ENCODE data around the gene METRNL.
"Not testable (repeated sequence)": the region's sequence is repeated elsewhere in the genome, so short reads cannot be mapped to it uniquely, and the experiment has no call there.

The METRNL gene

GRCh38 chr17:83118071-83118841 lies 38.8 kb downstream of the METRNL start:
- no peak overlapping the region for H3K4me3 ChIP-seq (ENCODE audit: control insufficient read depth, low read depth, low read length)
- DNase-seq (ENCODE audit: low read depth): no peak
- TF ChIP-seq CTCF (IDR thresholded peaks at IDR 0.05; ENCODE audit: control insufficient read depth, insufficient read depth, low read depth, low read length, missing control alignments): no peak

GRCh38 chr17:83119987-83120864 lies 40.8 kb downstream of the METRNL start:
- no peak for TF ChIP-seq CTCF (IDR thresholded peaks at IDR 0.05; ENCODE audit: control insufficient read depth, insufficient read depth, low read depth, low read length, missing control alignments)
- no peak overlapping the region for H3K4me3 ChIP-seq (ENCODE audit: control insufficient read depth, low read depth, low read length)
- no peak for DNase-seq (ENCODE audit: low read depth)

GRCh38 chr17:83121473-83121872 lies 42.1 kb downstream of the METRNL start:
- H3K4me3 ChIP-seq (ENCODE audit: control insufficient read depth, low read depth, low read length); DNase-seq (ENCODE audit: low read depth): not testable (repeated sequence)

- H3K4me3 ChIP-seq (ENCODE audit: control insufficient read depth, low read depth, low read length): no peak overlapping the region
- no peak for DNase-seq (ENCODE audit: low read depth)
- TF ChIP-seq CTCF (IDR thresholded peaks at IDR 0.05; ENCODE audit: control insufficient read depth, insufficient read depth, low read depth, low read length, missing control alignments): no peak
Measured at GRCh38 chr17:83121921-83122820, 42.8 kb downstream of the METRNL start.

GRCh38 chr17:83122834-83123233 lies 43.4 kb downstream of the METRNL start:
- DNase-seq (ENCODE audit: low read depth): peak; percentile 75
- H3K4me3 ChIP-seq (ENCODE audit: control insufficient read depth, low read depth, low read length): no peak overlapping the region
- no peak for TF ChIP-seq CTCF (IDR thresholded peaks at IDR 0.05; ENCODE audit: control insufficient read depth, insufficient read depth, low read depth, low read length, missing control alignments)

GRCh38 chr17:83123896-83124801 lies 44.7 kb downstream of the METRNL start:
- TF ChIP-seq CTCF (IDR thresholded peaks at IDR 0.05; ENCODE audit: control insufficient read depth, insufficient read depth, low read depth, low read length, missing control alignments): no peak

More at GRCh38 chr17:83123896-83124801, 44.7 kb downstream of the METRNL start:
- no peak overlapping the region for H3K4me3 ChIP-seq (ENCODE audit: control insufficient read depth, low read depth, low read length)
- no peak for DNase-seq (ENCODE audit: low read depth)

Data from AG09309 (cell line).